ENCODE data around the gene SYTL2. TPM values are rescaled to one million over a fixed set of nuclear protein-coding genes. Genes with fewer than 3 reads are reported as not detected.

The SYTL2 gene
- polyA plus RNA-seq, 1 donor from 2014 or later: 2.3 TPM

- H3K9ac ChIP-seq (ENCODE audit: low read length): no peak overlapping the region
- H3K9me3 ChIP-seq (ENCODE audit: low read length): no peaks in the 10 kb centered on the region
- H3K27ac ChIP-seq (ENCODE audit: low read length): no peak overlapping the region
- no peak overlapping the region for H3K4me3 ChIP-seq (ENCODE audit: low read length)
- H3K27me3 ChIP-seq (ENCODE audit: insufficient read depth, low read depth, low read length): no peaks in the 10 kb centered on the region
- H3K79me2 ChIP-seq (replicated peaks; ENCODE audit: insufficient read depth, low read length): no peaks in the 10 kb centered on the region
- TF ChIP-seq TAF1 (IDR thresholded peaks at IDR 0.05; ENCODE audit: low read depth): no peak
- TF ChIP-seq SMC3 (conservative IDR thresholded peaks at IDR 0.05; ENCODE audit: poor library complexity): no peak
- no peak for TF ChIP-seq CTCF (IDR thresholded peaks at IDR 0.05; ENCODE audit: poor library complexity, severe bottlenecking)
- no peak for TF ChIP-seq EP300 (conservative IDR thresholded peaks at IDR 0.05; ENCODE audit: poor library complexity, severe bottlenecking)
- no peak for TF ChIP-seq MXI1 (conservative IDR thresholded peaks at IDR 0.05; ENCODE audit: poor library complexity, severe bottlenecking)
- TF ChIP-seq EZH2 (IDR thresholded peaks at IDR 0.05; ENCODE audit: borderline replicate concordance, insufficient read depth, low read length, poor library complexity, severe bottlenecking): no peak
- no peak for TF ChIP-seq POLR2AphosphoS5 (IDR thresholded peaks at IDR 0.05)
- TF ChIP-seq REST (IDR thresholded peaks at IDR 0.05; ENCODE audit: borderline replicate concordance): no peak
- no peak for TF ChIP-seq RAD21 (conservative IDR thresholded peaks at IDR 0.05)
- no peaks in the 10 kb centered on the region for H3F3A ChIP-seq (ENCODE audit: insufficient read depth, low read length, poor library complexity, severe bottlenecking)
- no peaks in the 10 kb centered on the region for H4K20me1 ChIP-seq (ENCODE audit: insufficient read depth)
- H2AFZ ChIP-seq (ENCODE audit: low read depth, low read length): no peak overlapping the region
- H3K36me3 ChIP-seq (ENCODE audit: insufficient read depth, low read length): no peaks in the 10 kb centered on the region
- no peaks in the 10 kb centered on the region for H3K9me2 ChIP-seq (ENCODE audit: insufficient read depth, low read length)
- no peak overlapping the region for H3K4me2 ChIP-seq (ENCODE audit: low read length)
These were observed 33.9 kb downstream of the SYTL2 start for GRCh38 chr11:85776951-85777602.

GRCh38 chr11:85774256-85775101 lies 36.5 kb downstream of the SYTL2 start:
- H3F3A ChIP-seq (ENCODE audit: insufficient read depth, low read length, poor library complexity, severe bottlenecking): no peaks in the 10 kb centered on the region
- TF ChIP-seq EP300 (conservative IDR thresholded peaks at IDR 0.05; ENCODE audit: poor library complexity, severe bottlenecking) (no peak), TAF1 (IDR thresholded peaks at IDR 0.05; ENCODE audit: low read depth) (no peak), SMC3 (conservative IDR thresholded peaks at IDR 0.05; ENCODE audit: poor library complexity) (no peak), MXI1 (conservative IDR thresholded peaks at IDR 0.05; ENCODE audit: poor library complexity, severe bottlenecking) (no peak), POLR2AphosphoS5 (IDR thresholded peaks at IDR 0.05) (no peak), RAD21 (conservative IDR thresholded peaks at IDR 0.05) (no peak), REST (IDR thresholded peaks at IDR 0.05; ENCODE audit: borderline replicate concordance) (no peak), CTCF (IDR thresholded peaks at IDR 0.05; ENCODE audit: poor library complexity, severe bottlenecking) (no peak), EZH2 (IDR thresholded peaks at IDR 0.05; ENCODE audit: borderline replicate concordance, insufficient read depth, low read length, poor library complexity, severe bottlenecking) (no peak)
- no peaks in the 10 kb centered on the region for H3K9me3 ChIP-seq (ENCODE audit: low read length)
- no peaks in the 10 kb centered on the region for H3K27me3 ChIP-seq (ENCODE audit: insufficient read depth, low read depth, low read length)
- H3K79me2 ChIP-seq (replicated peaks; ENCODE audit: insufficient read depth, low read length): no peaks in the 10 kb centered on the region
- no peak overlapping the region for H3K4me3 ChIP-seq (ENCODE audit: low read length)
- no peak overlapping the region for H3K4me2 ChIP-seq (ENCODE audit: low read length)
- no peak overlapping the region for H3K9ac ChIP-seq (ENCODE audit: low read length)
- H2AFZ ChIP-seq (ENCODE audit: low read depth, low read length): no peak overlapping the region
- no peak overlapping the region for H3K27ac ChIP-seq (ENCODE audit: low read length)
- no peaks in the 10 kb centered on the region for H3K9me2 ChIP-seq (ENCODE audit: insufficient read depth, low read length)
- no peaks in the 10 kb centered on the region for H4K20me1 ChIP-seq (ENCODE audit: insufficient read depth)
- no peaks in the 10 kb centered on the region for H3K36me3 ChIP-seq (ENCODE audit: insufficient read depth, low read length)

Data from neural cell (in vitro differentiated cells).